T-helper 2 cell treated with Interferon-gamma antibody and Interleukin-4, amounts not matched to agents 100 ng/mL and 5 ng/mL, for 36 hours (primary cell): ENCODE measurements around the gene CLIC5. TPM values are rescaled to one million over a fixed set of nuclear protein-coding genes. Genes with fewer than 3 reads are reported as not detected.

Experiments used
- intact Hi-C: fragments of 100-400 bp; cut with micrococcal nuclease; formaldehyde crosslinking; loops from one replicate; pipeline ENCODE4 v1.15.1; 2023
- total RNA-seq: library from RNA; stranded (reverse); gene quantifications from 2 replicates; pipeline ENCODE4 v1.2.3, GENCODE V29; 2022

CLIC5 gene
- total RNA-seq, 1 donor from 2014 or later: 2.6 TPM

- intact Hi-C loops: no loop called here
These were observed 48.9 kb downstream of the CLIC5 start for GRCh38 chr6:45966797-45967196.

DNA sequence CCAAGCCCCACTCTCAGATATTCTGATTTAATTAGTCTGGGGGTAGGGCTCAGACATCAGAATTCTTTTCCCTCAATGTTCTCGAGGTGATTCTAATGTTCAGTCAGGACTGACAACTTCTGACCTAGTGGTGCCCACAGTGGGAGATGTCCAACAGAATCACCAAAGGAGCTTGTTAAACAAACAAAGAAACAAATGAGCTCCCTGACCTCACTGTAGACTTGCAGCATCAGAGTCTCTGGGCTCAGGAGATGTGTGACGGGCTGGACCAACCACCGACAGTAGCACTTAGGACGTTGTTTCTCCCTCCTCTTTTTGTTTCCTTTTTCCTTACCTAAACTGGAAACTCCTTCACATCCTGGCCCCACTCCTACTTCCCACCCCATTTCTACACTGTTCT lies 49.3 kb downstream of the CLIC5 start:
- intact Hi-C loops: no loop called here

DNA sequence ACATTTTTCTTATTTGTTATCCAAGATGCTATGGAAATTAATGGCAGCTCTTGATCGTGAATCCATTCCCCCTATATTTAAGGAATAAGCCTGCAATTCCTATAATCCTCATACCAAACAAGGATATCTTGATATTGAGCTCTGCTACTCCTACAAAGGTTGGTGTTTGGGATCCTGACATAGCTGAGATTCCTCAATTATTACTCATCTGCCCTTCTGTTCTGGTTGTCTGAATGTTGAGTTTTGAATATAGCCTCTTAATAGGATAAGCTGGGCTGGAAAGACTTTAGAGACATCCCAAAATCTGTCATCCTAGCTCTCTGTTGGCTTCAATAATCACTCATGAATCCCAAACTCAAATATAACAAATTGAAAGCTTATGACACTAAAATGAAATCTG lies 49.9 kb downstream of the CLIC5 start:
- intact Hi-C loops: no loop called here

DNA sequence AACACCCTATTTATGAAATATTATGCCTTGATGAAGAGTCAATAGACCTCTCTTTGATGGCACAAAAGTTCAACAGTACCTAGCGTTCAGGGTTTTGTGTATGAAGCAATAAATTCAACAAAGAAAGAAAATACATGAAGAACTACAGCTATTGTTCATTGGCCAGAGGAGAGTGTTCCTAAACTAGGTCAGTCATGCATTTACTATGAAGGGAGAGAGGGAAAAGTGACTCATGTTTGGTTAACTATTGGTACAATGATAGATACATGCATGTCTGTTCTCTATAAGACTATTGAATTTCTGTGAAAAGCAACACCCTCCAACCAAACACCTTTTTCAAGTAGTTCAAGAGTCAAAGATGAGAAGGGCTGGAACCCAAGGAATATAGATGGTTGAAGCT lies 50.7 kb downstream of the CLIC5 start:
- intact Hi-C loops: no loop called here

DNA sequence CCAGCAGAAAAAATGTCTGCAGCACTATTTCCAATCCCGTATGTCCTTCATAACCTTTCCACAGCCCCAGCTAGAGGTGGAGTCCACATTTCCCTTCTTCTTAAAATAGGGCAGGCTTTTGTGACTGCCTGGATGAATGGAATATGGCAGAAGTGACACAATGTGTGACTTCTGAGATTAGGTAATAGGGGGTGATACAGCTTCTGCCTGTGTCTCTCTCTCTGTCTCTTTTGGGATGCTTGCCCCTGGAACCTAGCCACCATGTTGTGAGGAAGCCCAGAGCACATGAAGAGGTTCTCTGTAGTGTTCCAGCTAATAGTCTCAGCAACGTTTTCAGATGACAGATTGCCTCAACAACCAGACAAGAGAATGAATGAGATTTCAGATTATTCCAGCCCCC lies 51.4 kb downstream of the CLIC5 start:
- intact Hi-C loops: no loop called here

DNA sequence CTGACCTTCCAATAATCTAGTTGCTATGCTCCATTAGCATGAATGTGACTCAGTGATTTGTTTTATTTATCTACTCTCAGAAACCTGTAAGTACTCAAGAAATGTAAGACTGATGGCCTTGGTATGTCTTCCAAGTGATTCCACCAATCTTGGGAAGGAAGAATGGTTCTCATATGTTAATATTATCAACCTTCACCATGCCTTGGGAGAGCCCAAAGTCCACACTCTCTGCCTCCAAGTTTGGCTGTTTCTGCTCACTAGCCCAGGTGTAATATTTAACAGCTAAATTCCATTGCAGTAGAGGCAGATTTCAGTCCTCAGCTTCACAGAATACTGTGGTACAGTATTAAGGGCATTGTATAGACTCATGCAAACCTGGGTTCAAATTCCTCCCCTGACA lies 51.8 kb downstream of the CLIC5 start:
- intact Hi-C loops: no loop called here

GRCh38 chr6:45961125-45961524 lies 54.5 kb downstream of the CLIC5 start:
- intact Hi-C loops: no loop called here

- intact Hi-C loops: no loop called here
These were observed 56.0 kb downstream of the CLIC5 start for GRCh38 chr6:45959534-45960145.

DNA sequence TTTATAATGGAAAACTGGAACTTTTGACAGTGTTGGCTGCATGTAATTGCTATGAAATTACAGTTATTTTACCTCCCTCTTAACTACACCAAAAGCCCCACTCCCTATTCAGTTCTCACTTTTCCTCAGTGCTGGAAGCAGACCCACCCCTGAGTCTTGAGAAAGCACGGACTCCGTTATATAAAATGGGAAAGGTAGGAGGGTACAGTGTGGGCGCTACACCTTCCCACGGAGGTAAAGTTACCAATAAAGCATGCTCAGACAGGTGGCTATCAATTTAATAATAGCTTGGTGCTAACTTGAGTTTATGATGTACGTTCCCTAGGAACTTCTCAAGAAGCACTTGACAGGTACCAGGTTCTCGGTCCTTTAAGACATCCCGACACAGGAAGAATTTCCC lies 59.0 kb downstream of the CLIC5 start:
- intact Hi-C loops: no loop called here

DNA sequence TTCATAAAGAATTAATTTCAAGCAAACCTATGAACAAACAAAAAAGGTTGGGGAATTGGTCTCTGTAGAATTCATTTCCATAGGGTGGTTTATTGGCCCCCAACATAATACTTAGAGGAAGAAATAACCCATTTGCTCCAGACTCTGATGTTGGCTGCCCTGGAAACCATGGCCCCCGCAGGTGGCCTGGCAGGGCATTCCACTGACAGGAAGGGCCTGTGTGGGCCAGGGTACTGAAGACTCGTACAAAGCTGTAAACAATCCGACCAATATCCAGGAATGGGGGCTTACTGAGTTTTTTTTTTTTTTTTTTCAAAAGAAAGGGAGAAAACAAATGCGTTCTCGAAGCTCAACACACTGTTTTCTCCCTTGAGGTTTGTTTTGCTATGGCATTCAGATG lies 59.5 kb downstream of the CLIC5 start:
- intact Hi-C loops: no loop called here

DNA sequence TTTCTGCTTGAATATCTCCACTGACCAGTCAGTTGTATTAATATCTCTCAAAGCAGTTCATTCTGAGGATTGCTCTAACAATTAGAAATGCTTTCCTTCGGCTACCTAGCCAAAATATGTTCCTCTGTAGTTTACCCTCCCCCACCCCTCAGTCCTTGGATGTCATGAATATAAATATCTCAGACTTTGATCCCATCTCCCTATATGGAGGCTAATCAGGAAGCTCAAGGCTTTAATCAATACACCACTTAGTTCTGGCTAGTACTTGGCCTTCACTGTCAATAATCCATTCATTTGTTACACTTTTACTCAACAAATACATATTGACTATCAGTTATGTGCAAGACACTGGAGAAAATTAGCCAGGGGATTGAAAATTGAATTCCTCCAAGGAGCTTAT lies 60.1 kb downstream of the CLIC5 start:
- intact Hi-C loops: no loop called here

DNA sequence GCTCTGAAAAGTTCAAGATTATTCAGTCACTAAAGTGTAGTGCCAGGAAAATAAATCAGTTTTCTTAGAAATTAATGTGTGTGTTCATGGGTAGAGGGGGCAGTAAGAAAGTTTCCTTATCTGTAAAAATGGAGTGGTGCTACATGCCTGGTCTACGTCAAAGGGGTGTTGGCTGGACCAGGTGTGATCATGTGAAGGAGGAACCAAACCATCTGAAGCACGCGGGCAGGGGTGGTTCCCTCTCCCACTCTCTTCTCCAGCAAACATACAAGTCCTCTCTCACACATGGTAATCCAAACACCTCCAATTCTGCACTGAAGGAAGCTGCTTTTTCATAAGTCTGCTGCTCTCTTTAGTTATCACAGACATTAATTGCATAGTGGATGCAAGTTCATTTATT lies 63.1 kb downstream of the CLIC5 start:
- intact Hi-C loops: no loop called here

DNA sequence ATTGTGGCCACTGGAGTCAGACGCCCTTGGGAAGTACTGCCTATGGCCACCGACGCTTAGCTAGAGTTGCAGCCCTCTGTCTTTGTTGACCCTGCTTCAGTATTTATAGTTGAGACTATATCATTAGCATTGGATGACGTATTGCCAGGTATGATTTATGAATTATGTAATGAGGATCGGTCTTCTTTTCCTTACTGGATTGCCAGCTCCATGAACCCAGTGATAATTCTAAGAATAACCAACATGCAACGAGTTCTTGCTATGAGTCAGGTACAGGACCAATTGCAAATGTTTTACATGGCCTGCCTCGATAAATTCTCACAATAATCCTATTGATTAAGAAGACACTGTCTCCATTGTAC lies 63.5 kb downstream of the CLIC5 start:
- intact Hi-C loops: no loop called here

GRCh38 chr6:45951321-45952167 lies 64.1 kb downstream of the CLIC5 start:
- intact Hi-C loops: no loop called here

DNA sequence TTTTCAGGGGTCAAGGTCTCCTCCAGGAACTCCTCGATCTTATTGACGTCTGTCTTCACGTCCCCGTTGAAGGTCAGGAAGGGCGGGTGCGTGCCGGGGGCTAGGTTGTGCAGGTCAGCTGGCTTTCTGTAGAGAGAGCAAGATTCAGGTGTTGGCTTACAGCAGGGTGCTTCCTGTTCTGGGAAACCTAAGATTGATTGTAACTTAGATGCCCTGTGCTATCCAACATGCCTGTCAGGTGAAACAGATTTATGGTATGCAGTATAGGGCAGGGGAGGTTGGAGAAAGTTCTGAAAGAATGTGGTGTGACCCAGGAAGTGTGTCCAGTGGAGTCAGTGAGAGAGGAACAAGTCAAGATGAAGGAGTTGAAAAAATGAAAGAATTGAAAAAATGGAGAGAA lies 66.4 kb downstream of the CLIC5 start:
- intact Hi-C loops: no loop called here

GRCh38 chr6:45947807-45948206 lies 67.9 kb downstream of the CLIC5 start:
- intact Hi-C loops: no loop called here

DNA sequence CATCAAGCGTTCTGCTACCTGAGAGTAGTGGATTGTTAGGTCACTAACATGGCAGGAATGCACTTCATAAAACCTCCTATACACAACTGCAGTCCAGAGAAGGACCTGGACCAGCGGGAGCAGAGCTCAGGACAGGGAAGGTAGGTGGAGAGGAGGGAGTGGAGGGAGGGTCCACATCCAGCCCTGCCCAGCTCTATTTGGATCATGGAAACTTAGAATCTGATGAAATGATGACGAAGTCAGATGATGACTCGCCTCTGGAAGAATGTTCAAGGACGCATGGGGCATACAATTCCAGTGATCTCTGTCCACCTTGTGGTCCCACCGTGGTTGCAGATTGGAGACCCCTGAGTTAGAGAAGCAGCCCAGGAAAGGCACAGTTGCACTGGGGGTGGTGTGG lies 68.8 kb downstream of the CLIC5 start:
- intact Hi-C loops: no loop called here

- intact Hi-C loops: no loop called here
These were observed 69.3 kb downstream of the CLIC5 start for GRCh38 chr6:45946352-45946751.

GRCh38 chr6:45942953-45943352 lies 72.7 kb downstream of the CLIC5 start:
- intact Hi-C loops: no loop called here

- intact Hi-C loops: no loop called here
These were observed 81.8 kb downstream of the CLIC5 start for GRCh38 chr6:45933855-45934254.

- intact Hi-C loops: no loop called here
These were observed 84.4 kb downstream of the CLIC5 start for GRCh38 chr6:45931232-45931631.

DNA sequence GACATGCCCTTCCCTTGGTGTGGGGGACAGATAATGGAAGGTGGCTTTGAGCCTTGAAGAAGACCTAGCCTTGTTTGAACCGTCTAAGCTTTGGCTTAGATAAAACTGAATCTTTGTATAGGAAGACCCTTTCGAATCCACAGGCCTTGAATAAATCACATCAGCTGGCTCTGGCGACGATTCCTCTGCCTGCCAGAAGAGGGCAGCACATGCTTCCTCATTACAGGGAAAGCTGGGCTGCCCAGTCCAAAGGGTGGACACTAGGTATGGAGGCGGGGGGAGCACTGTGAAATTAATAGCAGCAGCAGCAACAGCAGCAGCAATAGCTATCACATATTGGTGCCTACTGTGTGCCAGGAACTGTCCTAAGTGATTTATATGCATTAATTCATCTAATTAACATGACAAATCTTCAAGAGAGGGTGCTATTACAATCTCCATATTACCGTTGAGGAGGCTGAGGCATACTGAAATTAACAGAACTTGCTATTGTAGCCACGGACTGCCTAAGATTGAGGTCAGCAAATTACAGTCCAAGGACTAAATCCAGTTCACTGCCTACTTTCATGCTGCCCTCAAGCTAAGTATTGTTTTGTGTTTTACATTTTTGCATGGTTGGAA lies 85.1 kb downstream of the CLIC5 start:
- intact Hi-C loops: loop anchor here (1.0 kb wide), 1 partner anchor 84 kb away; no protein-coding TSS in a partner anchor
